Activated CD8-positive, alpha-beta memory T cell treated with anti-CD3 and anti-CD28 coated beads, Interleukin-2, amount 50 U/mL, for 4 hours (primary cell): ENCODE data around the gene ZKSCAN1.
A peak's percentile ranks its signal among the peaks of the same experiment; 100 is the strongest.

Experiments used
- DNase-seq: peaks from one replicate; pipeline ENCODE4 v3.0.0-alpha.2; 2020

Gene ZKSCAN1

GRCh38 chr7:100040575-100040974 lies 25.2 kb downstream of the ZKSCAN1 start:
- no peak for DNase-seq

- DNase-seq, result no peak
Measured at GRCh38 chr7:100044718-100045117, 29.3 kb downstream of the ZKSCAN1 start.

- DNase-seq, result no peak
Measured at GRCh38 chr7:100048680-100049079, 33.3 kb downstream of the ZKSCAN1 start.

DNA sequence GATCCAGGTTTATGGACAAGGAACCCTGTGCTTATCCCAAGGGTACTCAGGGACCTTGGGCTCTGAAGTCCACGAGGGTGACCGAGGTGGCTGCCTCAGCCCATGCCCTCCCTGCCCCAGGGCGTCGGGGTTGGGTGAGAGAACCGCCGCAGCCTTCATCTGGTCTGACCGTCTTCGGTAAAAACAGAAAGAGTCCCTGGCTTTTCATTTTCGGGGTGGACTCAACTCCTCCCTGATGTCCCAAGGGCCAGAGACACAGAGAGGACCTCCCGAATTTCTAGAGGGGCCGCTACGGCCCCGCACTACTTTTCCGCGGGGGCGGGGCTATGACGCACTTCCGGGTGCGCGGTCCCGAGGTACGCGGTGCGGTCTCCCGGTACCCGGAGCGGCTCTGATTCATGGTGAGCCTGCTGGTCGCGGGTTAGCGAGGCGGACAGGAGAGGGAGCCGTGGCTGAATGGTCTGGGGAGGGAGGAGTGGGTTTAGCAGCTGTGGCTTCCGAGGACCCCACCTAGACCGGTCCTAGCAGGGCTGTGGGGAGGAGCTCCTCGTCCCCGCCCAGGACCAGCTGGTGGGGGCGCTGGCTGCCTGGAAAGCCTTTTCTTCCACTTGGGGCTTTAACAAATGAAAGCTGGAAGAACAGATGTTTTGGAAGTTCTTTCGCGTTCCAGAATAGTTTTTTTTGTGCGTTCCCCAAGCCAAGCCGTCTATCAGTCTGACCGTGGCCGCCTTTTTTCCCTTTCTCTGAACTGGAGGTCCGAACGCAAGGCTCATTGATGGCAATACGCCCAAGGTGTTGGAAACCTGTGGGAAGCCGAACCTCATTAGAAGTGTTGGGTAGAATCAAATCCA lies 34.3 kb downstream of the ZKSCAN1 start, which contains the start of gene ZSCAN21:
TSS of gene ZSCAN21 (plus strand) at position 334 of the 851 bp plus-strand sequence. CDS start 7,233 bp downstream, outside the sequence.
- peak; percentile 86 for DNase-seq

DNA sequence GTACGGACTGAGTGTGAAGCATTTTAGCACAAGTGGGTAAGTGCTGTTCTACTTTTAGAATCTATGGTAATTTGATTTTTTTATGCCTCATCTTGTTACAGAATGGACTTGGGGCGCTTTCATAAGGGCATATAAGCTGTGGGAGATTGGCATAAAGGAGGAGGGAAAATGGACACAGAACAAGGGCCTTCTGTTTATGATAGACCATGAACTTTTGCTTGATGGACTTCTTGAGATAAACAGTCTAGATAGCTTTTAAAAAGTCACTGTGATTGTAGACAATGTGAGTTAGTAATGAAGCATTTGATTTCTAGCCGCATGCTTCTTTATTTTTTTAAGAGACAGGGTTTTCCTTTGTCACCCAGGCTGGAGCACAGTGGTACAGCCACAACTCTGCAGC lies 36.2 kb downstream of the ZKSCAN1 start:
- no peak for DNase-seq

DNA sequence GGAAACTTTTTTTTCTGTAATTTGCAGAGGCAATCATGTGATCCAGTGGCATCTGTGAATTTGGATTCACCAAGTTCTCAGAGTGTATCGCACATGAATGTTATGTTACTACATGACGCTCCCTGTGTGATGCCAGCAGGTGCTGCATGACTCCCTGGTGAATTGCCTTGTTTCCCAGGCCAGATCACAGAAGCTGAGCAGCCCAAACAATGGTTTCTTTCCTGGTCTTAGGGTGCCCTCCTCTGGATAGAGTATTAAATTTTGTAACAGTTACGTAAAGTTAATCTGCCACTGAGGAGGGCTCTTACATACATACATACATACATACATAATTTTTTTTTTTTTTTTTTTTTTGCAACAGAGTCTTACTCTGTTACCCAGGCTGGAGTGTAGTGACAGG lies 37.8 kb downstream of the ZKSCAN1 start:
- DNase-seq, result no peak

DNA sequence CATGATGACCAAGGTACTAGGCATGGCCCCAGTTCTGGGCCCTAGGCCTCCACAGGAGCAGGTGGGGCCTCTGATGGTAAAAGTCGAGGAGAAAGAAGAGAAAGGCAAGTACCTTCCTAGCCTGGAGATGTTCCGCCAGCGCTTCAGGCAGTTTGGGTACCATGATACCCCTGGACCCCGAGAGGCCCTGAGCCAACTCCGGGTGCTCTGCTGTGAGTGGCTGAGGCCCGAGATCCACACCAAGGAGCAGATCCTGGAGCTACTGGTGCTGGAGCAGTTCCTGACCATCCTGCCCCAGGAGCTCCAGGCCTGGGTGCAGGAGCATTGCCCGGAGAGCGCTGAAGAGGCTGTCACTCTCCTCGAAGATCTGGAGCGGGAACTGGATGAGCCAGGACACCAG lies 41.6 kb downstream of the ZKSCAN1 start:
- DNase-seq, result no peak

GRCh38 chr7:100059251-100059739 lies 43.9 kb downstream of the ZKSCAN1 start:
- no peak for DNase-seq

DNA sequence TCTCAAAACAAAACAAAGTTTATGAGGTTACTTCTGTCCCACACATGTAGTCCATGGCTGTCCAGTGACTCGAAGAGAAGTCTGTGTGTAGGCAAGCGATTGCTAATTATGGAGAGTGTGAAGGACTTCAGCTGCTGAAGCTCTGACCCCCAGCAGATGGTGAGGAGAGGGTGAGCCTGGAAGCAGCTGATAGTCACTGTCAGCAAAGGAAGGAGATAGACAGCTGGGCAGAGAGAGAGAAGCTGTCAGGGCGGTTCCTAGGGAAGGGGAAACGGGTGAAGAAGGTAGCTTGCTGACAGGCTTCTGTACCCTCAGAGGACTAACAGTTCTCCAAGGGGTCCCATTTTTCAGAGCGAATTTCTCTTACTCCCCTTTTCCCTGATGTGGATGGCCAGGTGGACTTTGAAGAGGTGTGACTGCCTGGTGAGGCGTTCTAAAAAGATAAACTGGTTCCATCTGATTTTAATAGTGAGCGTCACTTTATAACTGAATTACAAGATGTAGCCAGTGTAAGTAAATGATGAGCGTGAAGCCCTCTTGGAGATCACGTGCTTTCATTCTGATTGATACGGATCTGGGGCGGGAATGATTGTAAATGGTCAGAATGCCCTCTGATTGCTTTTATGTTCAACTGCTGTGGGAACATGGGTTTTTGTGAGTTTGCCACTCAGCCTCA lies 46.3 kb downstream of the ZKSCAN1 start:
- DNase-seq, result no peak

DNA sequence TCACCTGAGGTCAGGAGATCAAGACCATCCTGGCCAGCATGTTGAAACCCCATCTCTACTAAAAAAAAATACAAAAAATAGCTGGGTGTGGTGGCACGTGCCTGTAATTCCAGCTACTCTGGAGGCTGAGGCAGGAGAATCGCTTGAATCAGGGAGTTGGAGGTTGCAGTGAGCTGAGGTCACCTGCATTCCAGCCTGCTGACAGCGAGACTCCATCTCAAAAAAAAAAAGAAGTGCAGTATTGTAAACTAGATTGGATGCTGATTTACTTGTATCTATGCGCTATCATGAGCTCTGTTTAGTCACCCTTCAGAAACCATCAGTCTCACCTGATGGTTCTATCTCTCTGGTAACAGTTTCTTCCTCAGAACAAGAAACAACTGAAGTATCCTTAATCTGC lies 48.0 kb downstream of the ZKSCAN1 start:
- DNase-seq, result no peak

DNA sequence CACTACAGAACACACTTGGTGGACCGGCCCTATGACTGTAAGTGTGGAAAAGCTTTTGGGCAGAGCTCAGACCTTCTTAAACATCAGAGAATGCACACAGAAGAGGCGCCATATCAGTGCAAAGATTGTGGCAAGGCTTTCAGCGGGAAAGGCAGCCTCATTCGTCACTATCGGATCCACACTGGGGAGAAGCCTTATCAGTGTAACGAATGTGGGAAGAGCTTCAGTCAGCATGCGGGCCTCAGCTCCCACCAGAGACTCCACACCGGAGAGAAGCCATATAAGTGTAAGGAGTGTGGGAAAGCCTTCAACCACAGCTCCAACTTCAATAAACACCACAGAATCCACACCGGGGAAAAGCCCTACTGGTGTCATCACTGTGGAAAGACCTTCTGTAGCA lies 48.8 kb downstream of the ZKSCAN1 start:
- no peak for DNase-seq

- no peak for DNase-seq
Measured at GRCh38 chr7:100065452-100066186, 50.2 kb downstream of the ZKSCAN1 start.

- no peak for DNase-seq
Measured at GRCh38 chr7:100066953-100067352, 51.6 kb downstream of the ZKSCAN1 start.

GRCh38 chr7:100069991-100070390 lies 54.6 kb downstream of the ZKSCAN1 start:
- DNase-seq, result no peak

GRCh38 chr7:100071018-100071723 lies 55.8 kb downstream of the ZKSCAN1 start:
- DNase-seq, result no peak

GRCh38 chr7:100072462-100072861 lies 57.1 kb downstream of the ZKSCAN1 start:
- no peak for DNase-seq

GRCh38 chr7:100074841-100075240 lies 59.4 kb downstream of the ZKSCAN1 start:
- DNase-seq, result no peak

DNA sequence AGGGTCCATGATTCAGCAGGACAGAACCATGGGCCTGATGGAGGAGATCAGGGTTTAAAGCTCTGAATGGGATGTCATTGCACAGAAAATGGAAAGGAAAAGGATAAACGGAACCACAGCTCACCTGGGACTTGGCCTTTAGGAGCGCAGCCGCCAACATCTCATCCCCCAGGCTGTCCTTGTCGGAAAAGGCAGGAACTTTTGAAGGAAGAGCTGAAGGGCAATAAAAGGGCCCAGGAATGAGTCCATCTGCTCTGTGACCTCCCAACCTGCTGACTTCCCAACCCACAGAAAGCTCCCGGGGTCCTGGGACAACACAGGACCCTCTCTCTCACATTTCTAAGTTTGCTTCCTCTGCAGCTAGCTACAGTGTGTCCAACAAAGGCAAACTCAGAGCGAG lies 60.0 kb downstream of the ZKSCAN1 start:
- DNase-seq, result no peak

DNA sequence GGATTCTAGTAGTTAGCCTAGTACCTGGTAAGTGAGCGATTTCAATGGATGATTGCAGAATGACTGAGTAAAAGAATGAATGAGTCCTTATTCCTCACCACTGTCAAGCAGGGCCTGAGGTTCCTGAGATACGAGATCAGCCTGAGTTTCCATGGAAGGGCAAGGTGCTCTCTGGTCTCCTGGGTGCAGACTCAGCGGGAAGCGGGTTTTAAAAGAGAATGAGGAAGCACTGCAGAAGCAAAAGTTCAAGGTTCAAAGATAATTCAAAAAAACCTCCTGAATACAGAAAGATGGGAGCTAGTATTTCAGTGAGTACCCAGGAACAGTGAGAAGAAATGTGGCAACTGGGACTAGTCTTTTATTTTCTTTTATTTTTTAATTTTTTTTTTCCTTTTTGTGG lies 61.8 kb downstream of the ZKSCAN1 start:
- no peak for DNase-seq

- DNase-seq, result no peak
Measured at GRCh38 chr7:100079024-100079560, 63.7 kb downstream of the ZKSCAN1 start.

DNA sequence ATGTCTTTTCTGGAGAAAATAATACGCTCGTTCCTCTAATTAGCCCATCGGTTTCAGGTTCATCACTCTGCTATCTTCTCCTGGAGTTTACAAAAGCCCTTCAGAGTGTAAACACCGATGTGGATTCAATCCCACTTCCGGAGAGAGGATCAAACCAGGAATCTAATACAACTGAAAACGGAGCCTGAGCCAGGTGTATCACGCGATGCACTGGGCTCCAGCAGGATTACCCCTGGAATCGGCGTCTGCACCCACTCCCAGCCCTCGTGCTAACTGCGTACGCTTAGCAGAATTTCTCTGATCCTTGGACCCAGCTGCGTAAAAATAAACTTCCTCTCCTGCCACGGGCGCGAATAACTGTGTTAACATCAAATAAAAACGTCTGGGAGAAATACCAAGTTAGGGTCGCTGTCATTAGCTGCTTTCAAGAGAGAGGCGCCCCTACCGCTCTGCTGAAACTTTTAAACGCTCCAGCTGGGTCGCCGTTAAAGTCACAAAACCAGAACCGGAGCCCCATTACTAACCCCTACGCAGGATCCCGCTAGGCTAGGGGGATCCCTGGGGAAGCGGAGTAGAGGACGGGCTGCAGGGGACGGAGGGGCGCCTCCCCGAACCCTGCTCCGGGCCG lies 65.6 kb downstream of the ZKSCAN1 start:
- DNase-seq, result no peak

DNA sequence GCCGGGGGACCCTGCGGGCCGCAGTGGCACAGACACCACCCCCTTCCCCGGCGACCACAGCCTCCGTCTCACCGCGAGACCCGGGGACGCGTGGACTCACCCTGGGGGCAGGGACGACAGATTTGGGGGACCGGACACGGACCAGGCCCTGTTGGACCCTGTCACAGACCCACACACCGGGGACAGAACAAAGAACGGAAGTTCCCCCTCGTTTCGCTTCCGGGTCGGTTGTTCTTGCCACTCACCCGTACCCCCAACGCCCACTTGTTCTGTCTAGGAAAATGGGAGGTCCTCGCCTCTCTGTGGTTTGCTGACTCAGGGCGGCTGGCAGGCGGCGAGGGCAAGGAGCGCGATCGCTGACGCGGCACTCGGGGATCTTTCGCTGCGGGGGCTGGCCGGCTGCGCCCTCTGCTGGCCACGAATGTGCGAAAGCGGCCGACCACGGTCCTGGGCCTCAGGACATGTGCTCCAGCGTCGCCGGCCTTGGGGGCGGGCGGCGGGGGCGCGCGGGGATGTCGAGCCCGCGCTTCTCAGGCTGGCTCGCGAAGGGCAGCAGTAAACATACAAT lies 66.2 kb downstream of the ZKSCAN1 start, which contains the start of gene ZNF3:
TSS of gene ZNF3 (minus strand) at position 189 of the 568 bp plus-strand sequence. CDS start 4,366 bp downstream, outside the sequence.
- DNase-seq, result peak; percentile 97
